ENCODE results near the gene HOXB3. TPM values are rescaled to one million over a fixed set of nuclear protein-coding genes. Genes with fewer than 3 reads are reported as not detected.

Gene HOXB3
- total and polyA plus RNA-seq, 7 donors, result 6.2 to 64.3 (median 25.3) TPM

DNA sequence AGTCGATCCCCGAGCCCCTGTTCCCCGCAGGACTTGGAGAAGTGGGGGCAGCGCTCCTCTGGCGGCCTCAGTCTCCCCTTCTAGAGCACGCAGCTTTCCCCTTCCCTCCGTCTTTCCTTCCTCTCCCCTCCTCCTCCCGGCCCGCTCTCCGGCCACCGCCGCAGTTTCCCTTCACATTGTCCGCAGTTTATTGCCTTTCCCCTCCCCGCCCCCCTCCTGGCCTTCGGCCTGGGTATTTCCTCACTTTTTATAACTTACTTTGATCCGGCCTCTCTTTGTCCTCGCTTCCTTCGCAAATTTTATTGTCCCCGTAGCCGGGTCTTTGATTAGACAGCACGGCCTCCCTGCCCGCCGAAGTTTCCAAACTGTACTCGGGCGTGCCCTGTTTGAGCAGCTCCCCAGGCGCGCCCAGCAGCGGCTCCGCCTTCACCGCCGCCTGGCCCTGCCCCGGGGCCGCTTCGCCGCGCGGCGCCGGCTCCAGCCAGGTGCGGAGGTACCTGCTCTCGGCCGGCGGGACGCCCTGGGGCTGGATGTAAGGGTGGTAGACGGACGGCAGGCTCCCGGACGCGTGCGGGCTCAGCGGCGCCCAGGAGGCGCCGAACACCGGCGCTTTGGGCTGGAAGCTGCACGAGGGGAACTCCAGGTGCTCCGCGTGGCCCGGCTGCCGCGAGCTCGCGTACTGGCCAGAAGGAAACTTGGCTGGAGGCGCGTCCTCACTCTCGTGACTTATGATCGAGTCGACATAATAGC is 35.6 kb upstream of the HOXB3 start:
- Histone ChIP-seq H3K36me3 (no peaks in the 10 kb centered on the region), H3K27me3 (peaks cover 76 to 100% (median 99%) of the 10 kb centered on the region in 3 donors), H3K9me3 (no peaks in the 10 kb centered on the region), H3K27ac (peak overlapping the region in 1 of 4 donors; percentile 11), H3K4me1 (peaks cover 0 to 26% (median 24%) of the 10 kb centered on the region in 4 donors), H3K4me3 (peak overlapping the region in 3 of 4 donors; percentile 31 to 45 (median 32))
- no peak for TF ChIP-seq POLR2AphosphoS5 (IDR thresholded peaks at IDR 0.05)
- TF ChIP-seq POLR2A (IDR thresholded peaks at IDR 0.05), result no peak
- TF ChIP-seq, protein P1, sequence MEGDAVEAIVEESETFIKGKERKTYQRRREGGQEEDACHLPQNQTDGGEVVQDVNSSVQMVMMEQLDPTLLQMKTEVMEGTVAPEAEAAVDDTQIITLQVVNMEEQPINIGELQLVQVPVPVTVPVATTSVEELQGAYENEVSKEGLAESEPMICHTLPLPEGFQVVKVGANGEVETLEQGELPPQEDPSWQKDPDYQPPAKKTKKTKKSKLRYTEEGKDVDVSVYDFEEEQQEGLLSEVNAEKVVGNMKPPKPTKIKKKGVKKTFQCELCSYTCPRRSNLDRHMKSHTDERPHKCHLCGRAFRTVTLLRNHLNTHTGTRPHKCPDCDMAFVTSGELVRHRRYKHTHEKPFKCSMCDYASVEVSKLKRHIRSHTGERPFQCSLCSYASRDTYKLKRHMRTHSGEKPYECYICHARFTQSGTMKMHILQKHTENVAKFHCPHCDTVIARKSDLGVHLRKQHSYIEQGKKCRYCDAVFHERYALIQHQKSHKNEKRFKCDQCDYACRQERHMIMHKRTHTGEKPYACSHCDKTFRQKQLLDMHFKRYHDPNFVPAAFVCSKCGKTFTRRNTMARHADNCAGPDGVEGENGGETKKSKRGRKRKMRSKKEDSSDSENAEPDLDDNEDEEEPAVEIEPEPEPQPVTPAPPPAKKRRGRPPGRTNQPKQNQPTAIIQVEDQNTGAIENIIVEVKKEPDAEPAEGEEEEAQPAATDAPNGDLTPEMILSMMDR (IDR thresholded peaks at IDR 0.05), result no peak
- TF ChIP-seq EP300 (IDR thresholded peaks at IDR 0.05), result no peak
- 1% methylated on average over 69 of the region's 69 CpGs for WGBS, 2 donors
- no peak for DNase-seq
- intact Hi-C loops (cut with DNase I), result no loop called here

DNA sequence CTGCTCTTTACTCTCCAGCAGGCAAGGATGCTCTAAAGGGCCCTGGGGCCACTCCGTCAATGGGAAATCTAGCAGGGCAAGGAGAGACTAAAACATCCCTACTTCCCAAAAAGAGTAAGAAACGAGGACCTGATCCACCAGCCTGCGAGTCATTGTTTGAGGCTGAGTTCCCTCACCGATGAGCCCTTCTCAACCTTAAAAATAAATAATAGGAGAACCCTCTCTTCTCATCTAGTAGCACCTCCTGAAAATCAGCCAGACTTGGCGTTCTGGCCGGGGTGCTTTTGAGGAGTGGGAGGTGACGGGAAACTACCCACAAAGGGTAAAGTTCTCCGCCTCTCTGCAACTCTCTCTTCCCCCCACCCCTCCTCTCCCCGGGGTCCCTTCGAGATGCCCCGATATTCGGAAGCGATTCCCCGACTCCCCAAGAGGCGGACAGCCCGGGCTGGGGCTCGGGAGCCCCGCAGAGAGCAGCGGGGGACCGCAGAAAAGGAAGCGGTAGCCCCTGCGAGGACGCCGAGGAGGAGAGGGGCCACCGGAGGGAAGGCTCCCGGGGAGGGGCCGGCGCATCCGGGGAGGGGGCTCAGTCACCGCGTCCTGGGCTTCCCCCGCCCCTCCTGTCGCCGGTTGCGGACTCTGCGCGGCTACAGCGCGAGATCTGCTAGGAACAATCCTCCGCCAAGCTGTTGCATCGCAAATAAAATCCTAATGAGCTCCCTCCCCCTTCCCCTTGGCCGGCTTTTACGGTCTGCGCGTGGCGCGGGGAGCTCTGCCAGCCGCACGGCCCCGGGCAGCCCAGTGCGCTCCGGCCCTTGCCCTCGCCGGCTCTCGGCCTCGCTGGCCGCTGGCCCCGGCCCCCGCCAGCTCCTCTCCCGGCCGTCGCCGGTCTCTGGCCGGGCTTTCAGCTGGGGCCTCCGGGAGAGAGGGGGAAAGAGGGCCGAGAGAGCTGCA is 34.8 kb upstream of the HOXB3 start:
- intact Hi-C loops (cut with DNase I), result loop anchor here (5.0 kb wide), 1 partner anchor 102 kb away; the partner anchor contains the start of gene HOXB13
- Histone ChIP-seq H3K27me3 (peaks cover 83 to 100% (median 99%) of the 10 kb centered on the region in 3 donors), H3K4me3 (peak overlapping the region in 3 of 4 donors; percentile 31 to 45 (median 32)), H3K9me3 (no peaks in the 10 kb centered on the region), H3K36me3 (no peaks in the 10 kb centered on the region), H3K4me1 (peaks cover 0 to 26% (median 24%) of the 10 kb centered on the region in 4 donors), H3K27ac (peak overlapping the region in 1 of 4 donors; percentile 11)
- 1 to 2% methylated on average over 66 of the region's 66 CpGs for WGBS, 2 donors
- TF ChIP-seq EP300 (IDR thresholded peaks at IDR 0.05), result no peak
- no peak for TF ChIP-seq POLR2A (IDR thresholded peaks at IDR 0.05)
- TF ChIP-seq, protein P1 (IDR thresholded peaks at IDR 0.05), result no peak
- TF ChIP-seq POLR2AphosphoS5 (IDR thresholded peaks at IDR 0.05), result no peak
- no peak for DNase-seq

DNA sequence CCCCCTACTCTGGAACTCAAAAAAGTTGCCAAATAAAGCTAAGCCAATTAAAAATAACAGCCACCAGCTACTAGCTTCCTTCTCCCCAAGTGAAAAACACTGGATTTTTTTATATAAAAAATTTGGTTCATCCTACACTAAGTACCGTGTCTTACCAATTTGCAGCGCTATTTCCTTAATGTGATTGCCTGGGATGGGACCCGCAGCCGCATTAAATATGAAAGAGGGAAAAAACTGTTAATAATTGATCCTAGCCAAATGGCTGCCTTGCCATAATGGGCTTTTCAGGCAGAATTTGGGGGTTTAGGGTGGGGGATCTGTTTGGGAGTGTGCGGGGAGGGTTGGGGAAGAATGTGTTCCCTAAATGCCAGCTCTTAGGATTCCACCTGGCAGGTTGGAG is 34.1 kb upstream of the HOXB3 start:
- H3K4me3 ChIP-seq, result no peak overlapping the region
- peaks cover 0 to 33% (median 29%) of the 10 kb centered on the region in 4 donors for H3K4me1 ChIP-seq
- no peaks in the 10 kb centered on the region for H3K9me3 ChIP-seq
- no peak for DNase-seq
- peaks cover 84 to 100% (median 99%) of the 10 kb centered on the region in 3 donors for H3K27me3 ChIP-seq
- no peak overlapping the region for H3K27ac ChIP-seq
- intact Hi-C loops (cut with DNase I), result loop anchor here (5.0 kb wide), 1 partner anchor 103 kb away; the partner anchor contains the start of gene HOXB13
- TF ChIP-seq, protein P1 (IDR thresholded peaks at IDR 0.05), result no peak
- no peak for TF ChIP-seq POLR2AphosphoS5 (IDR thresholded peaks at IDR 0.05)
- no peak for TF ChIP-seq POLR2A (IDR thresholded peaks at IDR 0.05)
- TF ChIP-seq EP300 (IDR thresholded peaks at IDR 0.05), result no peak
- H3K36me3 ChIP-seq, result no peaks in the 10 kb centered on the region
- WGBS, 2 donors, result 16 to 47% methylated on average over 5 of the region's 5 CpGs

DNA sequence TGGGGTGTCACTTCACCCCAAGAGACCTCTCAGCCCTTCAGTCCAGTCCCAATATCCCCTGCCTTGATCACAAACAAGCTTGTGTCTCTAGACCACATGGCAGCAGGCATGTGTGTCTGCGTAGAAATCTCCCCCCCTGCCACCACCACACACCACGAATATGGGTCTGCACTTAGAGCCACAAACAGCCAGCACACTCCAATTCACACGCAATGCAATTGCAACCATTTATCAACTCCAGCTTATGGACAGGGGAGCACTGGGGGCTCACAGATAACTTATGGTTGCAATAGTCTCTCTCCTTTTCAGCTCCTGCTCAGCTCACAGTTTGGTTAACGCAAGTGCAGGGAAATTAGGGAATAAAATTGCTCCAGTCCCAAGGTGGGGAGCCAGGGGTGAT is 33.5 kb upstream of the HOXB3 start:
- 49 to 53% methylated on average over 4 of the region's 4 CpGs for WGBS, 2 donors
- Histone ChIP-seq H3K4me1 (peaks cover 0 to 38% (median 32%) of the 10 kb centered on the region in 4 donors), H3K27ac (no peak overlapping the region), H3K4me3 (no peak overlapping the region), H3K9me3 (no peaks in the 10 kb centered on the region), H3K27me3 (peaks cover 80 to 100% (median 99%) of the 10 kb centered on the region in 3 donors), H3K36me3 (no peaks in the 10 kb centered on the region)
- intact Hi-C loops (cut with DNase I), result loop anchor here (5.0 kb wide), 1 partner anchor 104 kb away; the partner anchor contains the start of gene HOXB13
- no peak for DNase-seq
- TF ChIP-seq EP300 (IDR thresholded peaks at IDR 0.05), result no peak
- no peak for TF ChIP-seq POLR2AphosphoS5 (IDR thresholded peaks at IDR 0.05)
- TF ChIP-seq POLR2A (IDR thresholded peaks at IDR 0.05), result no peak
- TF ChIP-seq, protein P1 (IDR thresholded peaks at IDR 0.05), result no peak

Measured in sigmoid colon (tissue), 7 donors.